Measurements from ENCODE around the gene WDR82.

The WDR82 gene

DNA sequence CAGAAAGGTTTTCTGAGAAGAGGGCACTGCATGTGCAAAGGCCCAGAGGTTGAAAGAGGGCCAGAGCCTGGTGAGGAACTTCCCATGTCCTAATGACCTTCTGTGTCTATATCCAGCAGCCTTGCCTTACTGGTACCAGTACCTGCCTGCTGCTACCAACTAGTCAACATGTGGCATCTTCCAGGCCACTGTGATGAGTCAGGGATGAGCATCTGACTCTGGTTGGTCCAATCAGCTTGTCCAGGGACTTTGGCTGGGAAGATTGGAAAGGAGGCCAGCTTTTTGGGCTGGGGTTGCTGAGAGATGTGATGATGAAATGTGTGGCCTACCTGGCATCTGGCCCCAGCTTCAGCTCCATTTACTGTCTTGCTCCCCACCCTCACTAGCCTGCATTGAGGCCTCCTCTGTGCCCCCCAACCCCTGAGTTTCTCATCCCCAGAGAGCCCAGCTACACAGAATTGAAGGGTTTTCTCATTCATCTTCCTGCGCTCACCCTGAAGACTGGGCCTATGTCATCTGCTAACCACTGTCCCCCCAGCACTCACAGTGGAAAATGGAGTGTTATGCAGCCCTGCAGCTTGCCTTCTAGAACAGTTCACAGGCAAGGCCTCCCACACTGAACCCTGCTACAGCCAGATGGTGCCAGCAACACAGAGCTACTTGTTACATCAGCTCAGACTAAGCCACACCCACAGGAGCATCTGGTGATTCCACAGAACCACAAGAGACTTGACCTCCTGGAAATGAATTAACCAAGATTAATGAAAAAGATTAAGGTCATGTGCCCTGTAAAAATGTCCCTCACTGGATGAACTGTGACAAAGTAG is 38.2 kb downstream of the WDR82 start:
- in situ Hi-C loops (cut with MboI; ENCODE audit: low sequenced_read_pairs): loop anchor here (25.0 kb wide), 1 partner anchor 97 kb away; no protein-coding TSS in a partner anchor

- in situ Hi-C loops (cut with MboI; ENCODE audit: low sequenced_read_pairs): loop anchor here (25.0 kb wide), 1 partner anchor 98 kb away; no protein-coding TSS in a partner anchor
Observed at GRCh38 chr3:52238761-52239701, 39.4 kb downstream of the WDR82 start, which contains the start of gene TWF2. Gene TWF2 (minus strand): TSS chr3:52239158. CDS start chr3:52239016, 142 bp downstream.

DNA sequence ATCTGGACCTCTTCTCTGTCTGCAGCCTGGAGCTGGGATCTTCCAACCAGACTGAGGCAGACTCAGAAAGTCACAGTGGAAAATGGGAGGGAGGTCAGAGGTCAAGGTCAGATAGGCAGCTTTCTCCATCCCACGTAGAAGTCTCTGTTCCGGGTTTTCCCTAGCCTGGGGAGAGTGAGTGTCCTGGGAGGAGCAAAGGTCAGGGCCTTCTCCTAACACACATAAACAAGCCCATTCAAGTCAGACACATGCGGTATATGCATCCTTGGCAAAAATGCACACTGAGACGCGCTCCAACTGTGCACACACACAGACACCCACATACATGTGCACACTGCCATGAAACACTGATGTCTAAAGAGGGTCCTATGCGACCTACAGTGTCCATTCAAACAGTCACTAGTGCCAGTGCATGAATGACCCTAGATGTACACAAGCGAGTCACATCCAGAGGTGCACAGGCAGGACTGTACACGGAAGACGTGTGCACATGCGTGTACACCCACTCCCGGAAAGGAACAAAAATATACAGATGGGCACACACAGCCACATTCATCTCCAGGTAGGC is 40.2 kb downstream of the WDR82 start:
- in situ Hi-C loops (cut with MboI; ENCODE audit: low sequenced_read_pairs): loop anchor here (25.0 kb wide), 1 partner anchor 99 kb away; no protein-coding TSS in a partner anchor

DNA sequence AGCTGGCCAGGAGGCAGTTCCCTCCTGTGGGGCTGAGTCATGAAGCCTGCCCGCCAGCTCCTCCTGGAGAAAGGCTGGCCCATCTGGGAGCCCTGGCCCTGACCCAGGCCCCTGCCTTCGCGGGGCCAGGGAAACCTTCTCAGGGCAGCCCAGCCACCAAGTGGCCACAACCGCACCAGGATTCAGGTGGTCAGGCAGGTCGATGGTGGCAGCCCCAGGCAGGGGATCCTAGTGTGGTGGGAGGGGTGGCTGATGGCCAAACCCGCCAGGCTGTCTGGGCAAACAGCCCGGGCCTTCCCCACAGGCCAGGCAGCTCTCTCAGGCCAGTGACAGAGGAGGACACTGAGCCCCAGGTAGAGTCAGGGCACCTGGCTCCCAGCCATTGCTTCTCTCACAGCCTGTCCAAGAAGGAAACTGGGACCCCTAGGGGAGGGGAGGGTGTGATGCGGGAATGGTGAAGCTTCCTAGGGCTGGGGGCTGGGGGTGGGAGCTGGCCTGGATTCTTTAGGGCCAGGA is 40.7 kb downstream of the WDR82 start:
- in situ Hi-C loops (cut with MboI; ENCODE audit: low sequenced_read_pairs): loop anchor here (25.0 kb wide), 1 partner anchor 100 kb away; no protein-coding TSS in a partner anchor

- in situ Hi-C loops (cut with MboI; ENCODE audit: low sequenced_read_pairs): loop anchor here (25.0 kb wide), 1 partner anchor 100 kb away; no protein-coding TSS in a partner anchor
Observed at GRCh38 chr3:52237006-52237656, 41.3 kb downstream of the WDR82 start.

DNA sequence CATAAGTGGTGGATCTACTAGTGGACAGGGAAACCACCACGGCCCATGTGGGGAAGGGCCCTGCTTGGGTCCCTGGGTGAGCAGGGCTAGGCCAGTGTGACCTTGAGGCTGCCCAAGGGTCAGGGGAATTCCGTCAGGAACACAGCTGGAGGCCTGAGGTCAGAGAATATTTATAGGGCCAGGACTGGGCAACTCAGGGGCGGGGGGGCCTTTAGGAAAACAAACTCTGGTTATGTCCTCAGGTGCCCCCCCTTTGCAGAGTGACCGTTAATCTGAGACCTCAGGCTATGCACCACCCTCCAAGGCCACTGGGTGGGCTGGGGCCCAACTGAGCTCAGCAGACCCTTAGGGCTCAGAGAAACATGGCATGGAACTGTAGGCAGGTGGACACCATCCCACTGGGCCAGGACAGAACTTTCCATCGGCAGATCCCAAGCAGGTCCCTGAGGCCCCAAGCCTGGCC is 42.0 kb downstream of the WDR82 start:
- in situ Hi-C loops (cut with MboI; ENCODE audit: low sequenced_read_pairs): loop anchor here (25.0 kb wide), 1 partner anchor 101 kb away; no protein-coding TSS in a partner anchor

GRCh38 chr3:52234516-52235447 is 43.7 kb downstream of the WDR82 start:
- in situ Hi-C loops (cut with MboI; ENCODE audit: low sequenced_read_pairs): loop anchor here (25.0 kb wide), 1 partner anchor 103 kb away; no protein-coding TSS in a partner anchor

DNA sequence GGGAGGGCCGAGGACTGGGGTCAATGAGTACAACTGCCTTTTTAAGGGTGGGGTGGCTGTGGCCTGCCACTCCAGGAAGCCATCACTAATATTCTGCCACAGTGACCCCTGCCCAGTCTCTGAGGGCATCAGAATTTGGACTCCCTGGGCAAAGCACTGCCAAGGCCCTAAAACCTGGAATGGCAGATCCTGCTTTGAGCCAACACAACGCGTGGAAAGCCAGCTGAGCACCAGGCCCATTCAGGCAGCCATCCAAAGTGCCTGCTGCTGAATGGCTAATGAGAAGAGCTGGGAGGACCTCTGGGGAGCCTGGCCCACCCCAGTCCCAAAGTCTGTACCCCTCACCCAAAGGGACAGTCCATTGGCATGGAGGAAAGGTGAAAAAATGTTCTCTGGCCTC is 44.5 kb downstream of the WDR82 start:
- in situ Hi-C loops (cut with MboI; ENCODE audit: low sequenced_read_pairs): loop anchor here (25.0 kb wide), 1 partner anchor 103 kb away; no protein-coding TSS in a partner anchor

- in situ Hi-C loops (cut with MboI; ENCODE audit: low sequenced_read_pairs): loop anchor here (25.0 kb wide), 1 partner anchor 104 kb away; no protein-coding TSS in a partner anchor
Observed at GRCh38 chr3:52233108-52233591, 45.3 kb downstream of the WDR82 start.

DNA sequence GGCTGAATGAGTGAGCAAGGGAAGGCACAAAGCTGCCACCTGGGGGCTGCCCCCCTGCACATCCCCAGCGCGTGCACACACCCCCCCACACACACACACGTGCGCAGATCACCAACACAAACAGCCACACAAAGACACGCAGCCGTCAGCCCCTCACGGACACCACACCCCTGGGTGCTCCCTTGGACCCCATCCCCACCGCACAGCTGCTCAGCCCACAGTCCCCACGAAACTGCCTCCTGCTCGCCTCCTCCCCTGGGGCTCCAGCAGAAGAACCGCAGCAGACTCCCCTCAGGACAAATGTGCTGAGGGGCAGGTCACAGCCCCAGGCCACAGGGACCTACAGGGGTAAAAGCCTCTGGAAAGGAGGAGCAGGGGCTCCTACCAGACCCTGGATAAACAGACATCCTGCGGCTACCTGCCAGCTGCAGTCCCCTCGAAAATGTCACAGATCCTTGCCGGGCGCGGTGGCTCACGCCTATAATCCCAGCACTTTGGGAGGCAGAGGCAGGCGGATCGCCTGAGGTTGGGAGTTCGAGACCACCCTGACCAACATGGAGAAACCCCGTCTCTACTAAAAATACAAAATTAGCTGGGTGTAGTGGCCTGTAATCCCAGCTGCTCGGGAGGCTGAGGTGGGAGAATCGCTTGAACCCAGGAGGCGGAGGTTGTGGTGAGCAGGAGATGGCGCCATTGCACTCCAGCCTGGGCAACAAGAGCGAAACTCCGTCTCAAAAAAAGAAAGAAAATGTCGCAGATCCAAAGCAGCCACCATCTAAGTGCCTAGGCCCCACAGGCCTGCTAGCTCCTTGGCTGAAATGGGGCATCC is 46.0 kb downstream of the WDR82 start:
- in situ Hi-C loops (cut with MboI; ENCODE audit: low sequenced_read_pairs): loop anchor here (25.0 kb wide), 1 partner anchor 105 kb away; no protein-coding TSS in a partner anchor

DNA sequence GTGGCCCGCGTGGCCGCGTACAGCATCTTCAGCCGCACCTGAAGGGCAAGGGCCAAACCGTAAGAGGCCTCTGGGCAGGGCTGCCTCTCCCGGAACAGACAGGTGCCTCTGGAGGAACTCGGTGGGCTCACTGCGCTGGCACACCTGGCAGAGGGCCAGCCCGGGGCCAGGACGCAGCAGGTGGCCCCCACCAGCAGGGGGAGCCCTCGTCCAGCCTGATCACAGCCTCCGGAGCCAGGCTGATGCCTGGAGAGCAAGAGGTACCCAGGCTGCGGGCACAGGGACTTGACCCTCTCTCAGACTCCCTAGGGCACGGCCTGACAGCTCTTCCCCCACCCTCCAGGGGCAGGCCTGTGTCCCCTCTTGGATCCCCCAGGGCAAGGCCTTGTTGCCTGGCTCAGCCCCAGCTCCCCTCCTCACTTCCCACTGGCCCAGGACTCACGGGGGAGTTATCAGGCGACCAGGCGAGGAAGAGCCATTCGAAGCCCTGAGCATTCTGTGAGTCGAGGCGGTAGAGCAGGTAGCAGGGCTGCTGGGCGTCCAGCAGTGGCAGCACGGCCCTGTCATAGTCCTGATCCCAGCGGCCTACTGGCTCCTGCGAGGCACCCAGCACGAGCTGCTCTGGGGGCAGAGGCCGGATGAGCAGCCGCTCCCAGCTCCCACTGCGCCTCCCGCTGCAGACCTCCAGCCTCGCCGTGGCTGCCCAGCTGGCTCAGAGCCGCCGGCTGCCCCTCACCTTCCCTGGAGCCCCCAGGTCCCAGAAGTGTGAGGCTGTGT is 46.8 kb downstream of the WDR82 start:
- in situ Hi-C loops (cut with MboI; ENCODE audit: low sequenced_read_pairs): loop anchor here (25.0 kb wide), 1 partner anchor 106 kb away; no protein-coding TSS in a partner anchor

- in situ Hi-C loops (cut with MboI; ENCODE audit: low sequenced_read_pairs): loop anchor here (25.0 kb wide), 1 partner anchor 106 kb away; no protein-coding TSS in a partner anchor
Observed at GRCh38 chr3:52230889-52231499, 47.5 kb downstream of the WDR82 start.

DNA sequence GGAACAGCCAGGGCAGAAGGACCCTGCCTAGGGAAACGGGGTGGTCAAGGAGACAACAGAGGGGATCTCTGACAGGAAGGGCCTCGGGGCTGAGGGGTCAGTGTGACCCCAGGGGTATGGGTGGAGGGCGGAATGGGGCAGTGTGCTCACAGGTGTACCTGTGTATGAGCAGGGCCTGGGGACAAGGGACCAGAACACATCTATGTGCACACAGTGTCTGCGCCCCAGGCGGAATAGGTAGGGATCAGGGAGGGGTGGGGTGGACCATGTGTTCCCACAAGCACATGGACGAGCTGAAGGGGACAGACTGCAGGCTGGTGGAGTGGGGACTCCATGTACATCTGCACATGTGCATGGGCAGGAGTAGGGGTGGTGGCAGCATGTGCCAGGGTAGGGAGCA is 48.0 kb downstream of the WDR82 start:
- in situ Hi-C loops (cut with MboI; ENCODE audit: low sequenced_read_pairs): loop anchor here (25.0 kb wide), 1 partner anchor 107 kb away; no protein-coding TSS in a partner anchor

DNA sequence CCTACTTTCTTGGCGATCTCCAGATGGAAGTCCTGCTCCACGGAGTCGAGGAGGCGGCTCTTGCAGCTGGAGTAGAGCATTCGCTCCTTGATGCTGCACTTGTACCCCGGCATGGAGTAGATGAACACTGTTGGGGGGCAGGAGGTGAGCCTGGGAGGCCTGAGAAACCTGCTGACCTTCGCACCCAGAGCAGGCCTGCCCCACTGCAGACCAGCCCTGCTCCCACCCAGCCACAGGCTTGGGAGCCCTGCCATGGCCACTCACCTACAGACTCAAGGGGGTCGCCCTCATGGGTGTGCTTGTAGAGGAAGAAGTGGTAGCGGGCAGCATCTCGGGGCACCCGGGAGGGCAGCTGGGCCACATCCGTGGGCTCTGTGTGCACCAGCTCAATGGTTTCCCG is 48.8 kb downstream of the WDR82 start:
- in situ Hi-C loops (cut with MboI; ENCODE audit: low sequenced_read_pairs): loop anchor here (25.0 kb wide), 1 partner anchor 108 kb away; no protein-coding TSS in a partner anchor

DNA sequence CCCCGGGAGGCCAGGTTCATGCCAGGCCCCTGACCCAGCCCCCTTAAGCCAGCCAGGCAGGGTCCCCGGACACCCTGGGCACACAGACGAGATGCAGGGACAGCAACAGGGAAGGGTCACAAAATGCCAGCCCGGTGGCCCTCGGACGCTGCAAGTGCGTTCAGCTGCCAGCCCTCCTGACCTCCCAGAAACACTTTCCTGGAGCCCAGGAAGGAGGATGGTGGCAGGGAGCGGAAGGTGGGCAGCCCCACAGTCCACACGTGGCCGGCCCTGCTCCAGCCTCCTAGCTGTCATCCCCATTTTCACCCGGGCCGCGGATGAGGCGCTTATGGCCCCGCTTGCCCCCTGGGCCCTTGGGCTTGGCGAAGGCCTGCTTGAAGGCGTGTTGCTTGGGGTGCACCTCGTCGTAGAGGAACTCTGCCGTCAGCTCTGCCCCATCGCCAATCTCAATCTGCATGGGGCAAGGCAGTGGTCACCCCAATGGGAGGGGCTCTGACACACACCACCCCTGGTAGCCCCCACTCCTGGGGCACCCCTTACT is 49.6 kb downstream of the WDR82 start:
- in situ Hi-C loops (cut with MboI; ENCODE audit: low sequenced_read_pairs): loop anchor here (25.0 kb wide), 1 partner anchor 108 kb away; no protein-coding TSS in a partner anchor

GRCh38 chr3:52228266-52228665 is 50.2 kb downstream of the WDR82 start:
- in situ Hi-C loops (cut with MboI; ENCODE audit: low sequenced_read_pairs): loop anchor here (25.0 kb wide), 1 partner anchor 109 kb away; no protein-coding TSS in a partner anchor

Measured in HL-60/S4 treated with retinoic acid at 250 ng/mL for 4 days and 3 days (cell line).